ENCODE data around the gene ENPP5.
"Not testable (repeated sequence)": the region's sequence is repeated elsewhere in the genome, so short reads cannot be mapped to it uniquely, and the experiment has no call there.

The ENPP5 gene

DNA sequence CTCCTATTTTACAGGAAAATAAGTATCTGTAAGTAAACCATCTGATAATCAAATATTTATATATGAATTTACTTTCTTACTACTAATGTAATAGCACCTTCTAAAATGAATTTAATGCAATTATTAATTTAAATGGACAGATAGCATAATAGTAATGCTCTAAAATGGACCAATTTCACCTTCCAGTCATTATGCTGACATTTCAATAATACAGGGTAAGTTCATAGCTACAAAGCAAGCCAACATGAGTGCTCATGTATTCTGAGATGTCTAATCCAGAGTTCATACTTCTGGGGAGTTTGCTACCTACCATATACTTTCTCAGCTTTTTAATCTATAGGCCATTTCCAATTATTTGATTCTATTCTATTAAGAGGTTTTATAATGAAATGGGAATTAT, 11.6 kb downstream of the ENPP5 start:
- no peak for DNase-seq (ENCODE audit: low spot score)
- H3K27ac ChIP-seq = no peak overlapping the region
- TF ChIP-seq, protein P1, sequence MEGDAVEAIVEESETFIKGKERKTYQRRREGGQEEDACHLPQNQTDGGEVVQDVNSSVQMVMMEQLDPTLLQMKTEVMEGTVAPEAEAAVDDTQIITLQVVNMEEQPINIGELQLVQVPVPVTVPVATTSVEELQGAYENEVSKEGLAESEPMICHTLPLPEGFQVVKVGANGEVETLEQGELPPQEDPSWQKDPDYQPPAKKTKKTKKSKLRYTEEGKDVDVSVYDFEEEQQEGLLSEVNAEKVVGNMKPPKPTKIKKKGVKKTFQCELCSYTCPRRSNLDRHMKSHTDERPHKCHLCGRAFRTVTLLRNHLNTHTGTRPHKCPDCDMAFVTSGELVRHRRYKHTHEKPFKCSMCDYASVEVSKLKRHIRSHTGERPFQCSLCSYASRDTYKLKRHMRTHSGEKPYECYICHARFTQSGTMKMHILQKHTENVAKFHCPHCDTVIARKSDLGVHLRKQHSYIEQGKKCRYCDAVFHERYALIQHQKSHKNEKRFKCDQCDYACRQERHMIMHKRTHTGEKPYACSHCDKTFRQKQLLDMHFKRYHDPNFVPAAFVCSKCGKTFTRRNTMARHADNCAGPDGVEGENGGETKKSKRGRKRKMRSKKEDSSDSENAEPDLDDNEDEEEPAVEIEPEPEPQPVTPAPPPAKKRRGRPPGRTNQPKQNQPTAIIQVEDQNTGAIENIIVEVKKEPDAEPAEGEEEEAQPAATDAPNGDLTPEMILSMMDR (conservative IDR thresholded peaks at IDR 0.05; ENCODE audit: low read depth) = no peak
- CTCF ChIA-PET = interaction anchor here (0.6 kb wide), 1 partner anchor 235 kb away, joined by 3 read pairs; no protein-coding TSS in a partner anchor
- POLR2A ChIA-PET (ENCODE audit: low non-redundant PET) = no interaction called here

DNA sequence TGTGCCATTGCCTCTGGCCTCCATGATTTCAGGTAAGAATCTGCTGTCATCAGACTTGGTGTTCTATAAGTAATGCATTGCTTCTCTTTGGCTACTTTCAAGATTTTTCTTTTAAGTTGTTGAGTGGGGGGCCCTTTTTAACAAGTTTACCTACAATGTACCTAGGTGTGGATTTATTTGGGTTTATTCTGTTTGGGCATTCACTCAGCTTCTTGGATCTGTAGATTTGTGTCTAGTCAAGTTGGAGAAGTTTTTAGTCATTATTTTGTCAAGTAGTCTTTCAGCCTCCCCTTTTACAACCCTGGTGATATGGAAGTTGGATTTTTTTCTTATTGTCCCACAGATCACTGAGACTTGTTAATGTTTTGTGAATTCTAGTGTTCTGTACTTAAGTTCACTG, 14.1 kb downstream of the ENPP5 start:
- ChIA-PET POLR2A (ENCODE audit: low non-redundant PET) (no interaction called here), CTCF (no interaction called here)
- no peak for DNase-seq (ENCODE audit: low spot score)
- TF ChIP-seq, protein P1 (conservative IDR thresholded peaks at IDR 0.05; ENCODE audit: low read depth) = no peak
- H3K27ac ChIP-seq = no peak overlapping the region

DNA sequence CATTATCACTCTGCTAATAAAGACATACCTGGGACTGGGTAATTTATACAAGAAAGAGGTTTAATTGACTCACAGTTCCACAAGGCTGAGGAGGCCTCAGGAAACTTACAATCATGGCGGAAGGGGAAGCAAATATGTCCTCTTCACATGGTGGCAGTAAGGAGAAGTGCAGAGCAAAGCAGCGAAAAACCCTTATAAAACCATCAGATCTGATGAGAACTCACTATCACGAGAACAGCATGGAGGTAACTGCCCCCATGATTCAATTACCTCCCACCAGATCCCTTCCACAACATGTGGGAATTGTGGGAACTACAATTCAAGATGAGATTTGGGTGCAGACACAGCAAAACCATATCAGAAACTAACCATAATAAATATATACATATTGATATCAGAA, 21.7 kb downstream of the ENPP5 start:
- H3K27ac ChIP-seq; CTCF ChIA-PET; POLR2A ChIA-PET (ENCODE audit: low non-redundant PET); DNase-seq (ENCODE audit: low spot score): not testable (repeated sequence)

DNA sequence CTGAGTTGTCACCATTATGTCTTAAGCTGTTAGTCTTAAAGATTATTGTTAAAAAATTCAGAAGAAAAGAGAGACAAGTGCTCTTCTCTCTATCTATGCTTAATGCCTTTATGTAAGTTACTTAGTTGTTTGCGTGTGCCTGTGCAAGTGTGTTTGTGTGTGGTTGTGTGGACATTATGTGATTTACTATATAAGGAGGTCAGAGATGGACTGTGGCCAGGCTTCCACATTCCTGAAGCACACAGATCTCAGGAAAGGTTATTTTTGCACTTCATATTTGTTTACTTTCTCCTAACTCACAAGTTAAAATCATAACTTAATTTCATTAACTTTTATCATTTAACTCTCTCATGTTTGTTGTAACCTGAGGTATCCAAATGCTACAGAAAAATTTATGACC, 26.5 kb downstream of the ENPP5 start:
- TF ChIP-seq, protein P1 (conservative IDR thresholded peaks at IDR 0.05; ENCODE audit: low read depth) = no peak
- CTCF ChIA-PET = no interaction called here
- no peak overlapping the region for H3K27ac ChIP-seq
- no peak for DNase-seq (ENCODE audit: low spot score)
- POLR2A ChIA-PET (ENCODE audit: low non-redundant PET) = no interaction called here

DNA sequence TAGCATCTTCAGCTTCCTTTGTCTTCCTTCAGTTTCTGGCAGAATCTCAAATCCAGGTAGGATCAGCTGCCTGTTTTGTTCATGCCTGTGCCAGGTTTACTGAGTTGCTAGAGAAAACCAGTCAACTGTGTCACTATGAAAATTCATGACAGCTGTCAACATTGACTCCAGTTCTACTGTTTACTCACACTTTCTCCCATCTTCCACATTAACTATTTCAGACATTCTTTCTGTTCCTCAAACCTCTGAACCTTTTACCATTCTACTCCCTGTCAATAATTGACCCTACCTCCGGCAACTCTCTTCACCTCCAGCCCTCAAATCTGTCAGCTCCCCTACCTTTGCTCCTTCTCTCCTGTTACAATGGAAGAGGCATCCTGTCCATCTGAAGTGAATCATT, 32.5 kb downstream of the ENPP5 start:
- H3K27ac ChIP-seq = no peak overlapping the region
- ChIA-PET POLR2A (ENCODE audit: low non-redundant PET) (no interaction called here), CTCF (interaction anchor here (0.5 to 0.8 kb wide), 2 partner anchors 10 to 1418 kb away, joined by 3 to 4 read pairs; no protein-coding TSS in a partner anchor)
- no peak for DNase-seq (ENCODE audit: low spot score)
- TF ChIP-seq, protein P1 (conservative IDR thresholded peaks at IDR 0.05; ENCODE audit: low read depth) = no peak

DNA sequence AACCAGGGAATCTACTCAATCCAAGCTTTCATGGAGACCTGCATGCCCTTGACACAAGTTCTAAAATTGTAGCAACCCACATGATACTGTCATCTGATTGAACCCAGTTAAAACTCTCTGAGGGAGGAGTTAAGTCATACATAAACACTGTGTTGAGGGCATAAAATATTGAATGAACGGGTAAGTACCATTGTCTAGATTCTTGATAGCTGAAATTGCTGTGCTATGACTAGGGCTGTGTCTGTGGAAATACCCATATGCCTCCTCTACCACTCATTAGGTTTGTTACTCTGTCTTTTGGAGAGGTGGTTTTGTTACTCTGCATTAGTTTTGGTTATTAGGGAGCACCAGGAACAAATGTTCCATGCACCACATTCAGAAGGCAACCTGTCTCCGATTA, 33.4 kb downstream of the ENPP5 start:
- DNase-seq (ENCODE audit: low spot score) = no peak
- H3K27ac ChIP-seq = no peak overlapping the region
- ChIA-PET POLR2A (ENCODE audit: low non-redundant PET) (no interaction called here), CTCF (no interaction called here)
- TF ChIP-seq, protein P1 (conservative IDR thresholded peaks at IDR 0.05; ENCODE audit: low read depth) = no peak

DNA sequence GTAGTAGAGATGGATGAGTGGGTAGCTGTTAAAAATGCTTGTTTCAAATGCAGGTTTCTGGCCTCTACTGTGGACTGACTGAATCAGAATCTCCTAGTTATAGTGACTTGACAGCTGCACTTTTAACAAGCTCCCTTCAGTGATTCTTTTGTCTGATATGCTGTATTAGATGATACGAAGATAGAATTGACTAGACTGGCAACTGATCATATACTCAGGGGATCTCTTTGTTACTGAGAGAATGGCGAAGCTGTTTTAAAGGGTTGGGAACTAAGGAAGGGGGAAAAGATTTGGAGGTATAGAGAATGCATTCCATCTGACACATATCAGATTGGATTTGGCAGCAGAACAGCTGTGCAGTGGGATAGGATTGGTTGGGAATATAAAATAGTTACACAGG, 33.9 kb downstream of the ENPP5 start:
- POLR2A ChIA-PET (ENCODE audit: low non-redundant PET) = no interaction called here

More for the DNA sequence above, 33.9 kb downstream of the ENPP5 start:
- H3K27ac ChIP-seq = no peak overlapping the region
- no peak for DNase-seq (ENCODE audit: low spot score)
- TF ChIP-seq, protein P1 (conservative IDR thresholded peaks at IDR 0.05; ENCODE audit: low read depth) = no peak
- CTCF ChIA-PET = no interaction called here
